A549 (cell line): ENCODE results near the gene S100A4. TPM values are rescaled to one million over a fixed set of nuclear protein-coding genes. Genes with fewer than 3 reads are reported as not detected.
A peak's percentile ranks its signal among the peaks of the same experiment; 100 is the strongest.

ENCODE experiments used
- ATAC-seq, 2 experiments: fragments of 200-7000 bp in 1 of 2; fragments of >200 bp in 1 of 2; cut with Nextera tagmentation in 1 of 2; cut with Tn5 transposase in 1 of 2; 3 replicates each; pipeline versions ENCODE4 v1.8.0 to v1.9.1; 2018 to 2020; ENCODE audit warnings: mild to moderate bottlenecking in 1 of 2, moderate library complexity in 1 of 2
- CTCF ChIA-PET: fragments of 300-600 bp; sonication (Branson Sonifier 250); formaldehyde crosslinking; extraction: SDS; loops from one replicate; lab custom pipeline; 2021; ENCODE audit warnings: antibody characterized with exemption, inconsistent platforms; lab: Yijun Ruan, JAX
- POLR2A ChIA-PET: fragments of 350-600 bp; formaldehyde crosslinking; extraction: SDS; loops from one replicate; lab custom pipeline; 2021; ENCODE audit warnings: antibody characterized with exemption, inconsistent platforms; lab: Yijun Ruan, JAX
- DNase-seq, 2 experiments: peaks; one replicate each; pipeline versions ENCODE4 v3.0.0 to v3.0.0-alpha.2; 2011 to 2016; ENCODE audit warnings: low read depth in 1 of 2, low spot score in 1 of 2
- FAIRE-seq: peaks from 2 replicates; lab custom pipeline; 2011; peaks lifted over from hg19 to GRCh38; lab: Jason Lieb, UNC
- H3K27ac ChIP-seq, 2 experiments: fragments of >200 bp; sonication (Bioruptor Twin); formaldehyde crosslinking; 3 replicates each; pipeline ENCODE4 v1.5.1; 2016 to 2017
- H3K4me1 ChIP-seq: fragments of >200 bp; sonication (Bioruptor Twin); formaldehyde crosslinking; 3 replicates; pipeline ENCODE4 v1.6.1; 2016
- H3K4me2 ChIP-seq: fragments of >200 bp; sonication (Bioruptor Twin); formaldehyde crosslinking; 3 replicates; pipeline ENCODE4 v1.6.1; 2016
- H3K4me3 ChIP-seq: fragments of >200 bp; sonication (Bioruptor Twin); formaldehyde crosslinking; 3 replicates; pipeline ENCODE4 v1.5.1; 2016
- H3K9me3 ChIP-seq: fragments of >200 bp; sonication (Bioruptor Twin); formaldehyde crosslinking; 3 replicates; pipeline ENCODE4 v1.6.1; 2016
- BHLHE40 ChIP-seq: IDR thresholded peaks from 2 replicates; pipeline ENCODE4 v1.6.1; 2012; ENCODE audit warnings: low read depth, low read length, inconsistent platforms
- CBX2 ChIP-seq: fragments of 200-600 bp; sonication (generic); IDR thresholded peaks from 2 replicates; pipeline ENCODE4 v1.6.1; 2016; ENCODE audit warnings: low read depth, mild to moderate bottlenecking, borderline replicate concordance
- CBX8 ChIP-seq: fragments of 200-600 bp; sonication (generic); IDR thresholded peaks from 2 replicates; pipeline ENCODE4 v1.6.1; 2016
- CEBPB ChIP-seq, 2 experiments: fragments of >200 bp in 1 of 2; sonication (Bioruptor Twin) in 1 of 2; formaldehyde crosslinking in 1 of 2; IDR thresholded peaks; 2 replicates each; pipeline ENCODE4 v1.6.1; 2012 to 2016
- EHF ChIP-seq: fragments of 250-450 bp; sonication (Bioruptor Pico); IDR thresholded peaks from 2 replicates; pipeline ENCODE4 v1.5.0; 2020; ENCODE audit warnings: mild to moderate bottlenecking
- EP300 ChIP-seq, 2 experiments: fragments of >200 bp; sonication (Bioruptor Twin); formaldehyde crosslinking; IDR thresholded peaks; 2 replicates in 1 of 2; 3 replicates in 1 of 2; pipeline ENCODE4 v1.6.1; 2016 to 2017
- FOSL2 ChIP-seq, 2 experiments: fragments of 450-650 bp in 1 of 2; fragments of >200 bp in 1 of 2; sonication (Bioruptor Twin) in 1 of 2; formaldehyde crosslinking; IDR thresholded peaks; 2 replicates each; pipeline versions ENCODE4 v1.5.0 to v1.6.1; 2016 to 2020; ENCODE audit warnings: mild to moderate bottlenecking in 1 of 2, moderate library complexity in 1 of 2
- HMGXB4 ChIP-seq: fragments of 250-450 bp; sonication (Bioruptor Pico); IDR thresholded peaks from 2 replicates; pipeline ENCODE4 v1.5.0; 2021; ENCODE audit warnings: mild to moderate bottlenecking, moderate library complexity, borderline replicate concordance
- HOXA7 ChIP-seq: fragments of 250-450 bp; sonication (Bioruptor Pico); IDR thresholded peaks from 2 replicates; pipeline ENCODE4 v1.5.0; 2020; ENCODE audit warnings: mild to moderate bottlenecking, moderate library complexity
- HOXB13 ChIP-seq: fragments of 250-450 bp; sonication (Bioruptor Pico); IDR thresholded peaks from 2 replicates; pipeline ENCODE4 v1.5.0; 2020; ENCODE audit warnings: low read depth, mild to moderate bottlenecking, moderate library complexity
- JUN ChIP-seq, 2 experiments: fragments of >200 bp; sonication (Bioruptor Twin); formaldehyde crosslinking; IDR thresholded peaks; 2 replicates in 1 of 2; 3 replicates in 1 of 2; pipeline ENCODE4 v1.6.1; 2016 to 2017
- JUNB ChIP-seq: fragments of >200 bp; sonication (Bioruptor Twin); formaldehyde crosslinking; IDR thresholded peaks from 2 replicates; pipeline ENCODE4 v1.6.1; 2016
- KDM5A ChIP-seq: fragments of 200-600 bp; sonication (generic); IDR thresholded peaks from 2 replicates; pipeline ENCODE4 v1.6.1; 2016; ENCODE audit warnings: antibody characterized with exemption, mild to moderate bottlenecking
- NFE2L2 ChIP-seq: fragments of 150-350 bp; conservative IDR thresholded peaks from 2 replicates; pipeline ENCODE4 v1.6.1; 2014; ENCODE audit warnings: low read length
- PBX3 ChIP-seq: IDR thresholded peaks from 2 replicates; pipeline ENCODE4 v1.6.1; 2012
- POLR2A ChIP-seq: IDR thresholded peaks from 2 replicates; pipeline ENCODE4 v1.6.1; 2012; ENCODE audit warnings: mild to moderate bottlenecking, low read length
- RAD21 ChIP-seq, 2 experiments: fragments of >200 bp in 1 of 2; sonication (Bioruptor Twin) in 1 of 2; formaldehyde crosslinking in 1 of 2; IDR thresholded peaks in 1 of 2; conservative IDR thresholded peaks in 1 of 2; 2 replicates in 1 of 2; 3 replicates in 1 of 2; pipeline ENCODE4 v1.6.1; 2012 to 2018; ENCODE audit warnings: inconsistent platforms in 1 of 2
- REST ChIP-seq: fragments of 200-600 bp; sonication (generic); IDR thresholded peaks from 2 replicates; pipeline ENCODE4 v1.6.1; 2016; ENCODE audit warnings: antibody characterized with exemption, mild to moderate bottlenecking, moderate library complexity
- SREBF2 ChIP-seq: fragments of 450-650 bp; IDR thresholded peaks from 2 replicates; pipeline ENCODE4 v1.6.1; 2014; ENCODE audit warnings: mild to moderate bottlenecking, moderate library complexity
- TP53 ChIP-seq: fragments of 250-450 bp; sonication (Bioruptor Pico); IDR thresholded peaks from 2 replicates; pipeline ENCODE4 v1.5.0; 2021; ENCODE audit warnings: mild to moderate bottlenecking, moderate library complexity
- ZFP36 ChIP-seq: fragments of 450-650 bp; IDR thresholded peaks from 2 replicates; pipeline ENCODE4 v1.6.1; 2014; ENCODE audit warnings: borderline replicate concordance; ENCODE audit not compliant: partially characterized antibody
- WGBS: methylation state at CpG from one replicate; pipeline ENCODE4 v1.1.6; 2017; ENCODE audit errors: missing lambda C conversion rate; 5-methylcytosine and 5-hydroxymethylcytosine counted together
- polyA minus RNA-seq: library from RNA; depleted of rRNA, polyadenylated mRNA; stranded (reverse); fragments of >200 nt; gene quantifications from 2 replicates; pipeline ENCODE4 v1.2.3, GENCODE V29; 2011; rRNA and poly(A)+ RNA removed
- polyA plus RNA-seq, 4 experiments: library from polyadenylated mRNA; depleted of rRNA in 3 of 4; stranded (reverse); fragments of >200 nt; fragmentation: RNase III in 1 of 4; extraction: RNeasy Plus Mini Kit Qiagen cat#74134 plus additional on column Dnase treatment in 1 of 4; gene quantifications; 2 replicates in 3 of 4; 3 replicates in 1 of 4; pipeline ENCODE4 v1.2.3, GENCODE V29; 2011 to 2017
- TF ChIP-seq, protein P1 (sequence below): fragments of >200 bp; sonication (Bioruptor Twin); formaldehyde crosslinking; IDR thresholded peaks from 3 replicates; pipeline ENCODE4 v1.6.1; 2016
- TF ChIP-seq, protein P2 (sequence below): fragments of 250-450 bp; sonication (Bioruptor Pico); IDR thresholded peaks from 2 replicates; pipeline ENCODE4 v1.5.0; 2020; ENCODE audit warnings: low read depth, mild to moderate bottlenecking, moderate library complexity
- TF ChIP-seq, protein P3 (sequence below): IDR thresholded peaks from 2 replicates; pipeline ENCODE4 v1.6.1; 2012
- TF ChIP-seq, protein P4 (sequence below): IDR thresholded peaks from 2 replicates; pipeline ENCODE4 v1.6.1; 2012; ENCODE audit warnings: low read depth, borderline replicate concordance

S100A4 gene
- polyA plus RNA-seq (2011; rRNA removed) = 590 and 814 TPM in 2 replicates
- polyA plus RNA-seq (2012; cell fraction: cytosol; rRNA removed) = 813 and 885 TPM in 2 replicates
- 347 and 601 TPM in 2 replicates for polyA plus RNA-seq (2012; cell fraction: nucleus; rRNA removed)
- 2,180 to 3,189 TPM (median 2,584 TPM) in 3 replicates for polyA plus RNA-seq (2017; fragmentation: RNase III; extraction: RNeasy Plus Mini Kit Qiagen cat#74134 plus additional on column Dnase treatment)
- 170 and 175 TPM in 2 replicates for polyA minus RNA-seq

DNA sequence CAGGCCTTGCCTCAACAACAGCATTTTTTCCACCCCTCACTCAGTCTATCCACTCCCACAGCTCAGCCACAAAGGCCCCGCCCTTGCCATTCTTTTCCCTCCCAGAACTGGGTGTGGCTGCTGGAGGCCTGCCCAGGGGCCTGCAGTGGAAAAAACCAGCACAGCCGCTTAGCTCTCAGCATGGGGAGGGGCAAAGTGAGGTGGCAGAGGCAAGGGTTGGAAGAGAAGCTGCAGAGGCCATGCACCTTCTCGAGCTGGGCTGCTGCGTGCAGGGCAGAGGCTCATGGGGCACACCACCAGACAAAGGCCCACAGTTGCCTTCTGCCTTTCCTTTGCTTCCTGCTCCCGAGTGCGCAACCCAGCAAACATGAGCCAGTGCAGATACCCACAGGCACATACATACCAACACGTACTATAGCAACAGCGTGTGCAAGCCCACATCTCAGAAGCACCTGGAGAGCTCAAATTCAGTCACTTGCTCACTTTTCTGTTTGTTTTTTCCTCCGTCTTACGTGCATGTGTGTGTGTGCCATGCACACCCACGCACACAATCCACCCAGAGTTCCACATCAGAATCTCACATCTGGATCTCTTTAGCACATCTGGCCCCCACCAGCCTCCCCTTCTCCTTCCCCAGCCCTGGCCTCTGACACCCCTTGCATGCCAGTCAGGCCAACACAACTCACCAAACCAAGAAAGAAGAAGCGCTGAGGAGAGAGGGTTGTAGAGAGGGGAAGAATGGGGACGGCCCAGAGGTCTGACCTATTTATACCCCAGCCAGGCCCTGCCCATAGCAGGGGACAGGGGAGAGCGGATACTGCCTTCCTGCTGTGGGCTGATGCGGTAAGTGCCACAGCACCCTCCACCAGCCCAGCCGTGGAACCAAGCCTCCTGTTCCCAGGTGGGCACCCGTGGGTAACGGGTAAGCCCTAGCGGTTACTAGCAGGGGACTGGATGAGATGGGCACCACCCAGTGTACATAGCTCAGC, at the start of gene S100A4:
S100A4 (minus strand) TSS at position 740 of the 989 bp plus-strand sequence. CDS start 1,012 bp downstream, outside the sequence.
- H3K4me3 ChIP-seq = peak within 1 kb of the TSS; percentile 62
- under 1% methylated on average over 14 of the region's 19 CpGs for WGBS
- TF ChIP-seq KDM5A (no peak), CBX8 (no peak), ZFP36 (no peak), CBX2 (no peak), RAD21 (conservative IDR thresholded peaks at IDR 0.05 in 1 of 2, IDR thresholded peaks at IDR 0.05 in 1 of 2) (peak; percentile 12 to 24; a peak in 2 of 5 replicates), PBX3 (peak; percentile 55; the same call in 1 of the 2 replicates), CEBPB (IDR thresholded peaks at IDR 0.05) (no peak), JUN (IDR thresholded peaks at IDR 0.05) (peak; percentile 62 to 82), HOXB13 (CRISPR knock-in tag) (no peak), BHLHE40 (no peak), REST (no peak), EP300 (IDR thresholded peaks at IDR 0.05) (no peak), JUNB (no peak), FOSL2 (IDR thresholded peaks at IDR 0.05) (no peak), FOSL2 (CRISPR knock-in tag; IDR thresholded peaks at IDR 0.05) (no peak), EHF (CRISPR knock-in tag) (0 out of 2 replicates have a peak, but pooled peaks have one; percentile 20), TP53 (CRISPR knock-in tag) (no peak), NFE2L2 (0 out of 2 replicates have a peak, but pooled peaks have one; percentile 12), SREBF2 (no peak), HOXA7 (0 out of 2 replicates have a peak, but pooled peaks have one; percentile 45), HMGXB4 (CRISPR knock-in tag) (no peak), POLR2A (peak; percentile 85)
- TF ChIP-seq, protein P1, sequence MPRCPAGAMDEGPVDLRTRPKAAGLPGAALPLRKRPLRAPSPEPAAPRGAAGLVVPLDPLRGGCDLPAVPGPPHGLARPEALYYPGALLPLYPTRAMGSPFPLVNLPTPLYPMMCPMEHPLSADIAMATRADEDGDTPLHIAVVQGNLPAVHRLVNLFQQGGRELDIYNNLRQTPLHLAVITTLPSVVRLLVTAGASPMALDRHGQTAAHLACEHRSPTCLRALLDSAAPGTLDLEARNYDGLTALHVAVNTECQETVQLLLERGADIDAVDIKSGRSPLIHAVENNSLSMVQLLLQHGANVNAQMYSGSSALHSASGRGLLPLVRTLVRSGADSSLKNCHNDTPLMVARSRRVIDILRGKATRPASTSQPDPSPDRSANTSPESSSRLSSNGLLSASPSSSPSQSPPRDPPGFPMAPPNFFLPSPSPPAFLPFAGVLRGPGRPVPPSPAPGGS = peak; percentile 74; the same call in 2 of the 3 replicates
- TF ChIP-seq, protein P2, sequence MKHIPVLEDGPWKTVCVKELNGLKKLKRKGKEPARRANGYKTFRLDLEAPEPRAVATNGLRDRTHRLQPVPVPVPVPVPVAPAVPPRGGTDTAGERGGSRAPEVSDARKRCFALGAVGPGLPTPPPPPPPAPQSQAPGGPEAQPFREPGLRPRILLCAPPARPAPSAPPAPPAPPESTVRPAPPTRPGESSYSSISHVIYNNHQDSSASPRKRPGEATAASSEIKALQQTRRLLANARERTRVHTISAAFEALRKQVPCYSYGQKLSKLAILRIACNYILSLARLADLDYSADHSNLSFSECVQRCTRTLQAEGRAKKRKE (CRISPR knock-in tag) = no peak; the same call in 1 of the 2 replicates
- TF ChIP-seq, protein P3, sequence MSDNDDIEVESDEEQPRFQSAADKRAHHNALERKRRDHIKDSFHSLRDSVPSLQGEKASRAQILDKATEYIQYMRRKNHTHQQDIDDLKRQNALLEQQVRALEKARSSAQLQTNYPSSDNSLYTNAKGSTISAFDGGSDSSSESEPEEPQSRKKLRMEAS = peak; percentile 83
- TF ChIP-seq, protein P4, sequence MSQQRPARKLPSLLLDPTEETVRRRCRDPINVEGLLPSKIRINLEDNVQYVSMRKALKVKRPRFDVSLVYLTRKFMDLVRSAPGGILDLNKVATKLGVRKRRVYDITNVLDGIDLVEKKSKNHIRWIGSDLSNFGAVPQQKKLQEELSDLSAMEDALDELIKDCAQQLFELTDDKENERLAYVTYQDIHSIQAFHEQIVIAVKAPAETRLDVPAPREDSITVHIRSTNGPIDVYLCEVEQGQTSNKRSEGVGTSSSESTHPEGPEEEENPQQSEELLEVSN = no peak
- POLR2A ChIA-PET = interaction anchor here (0.5 to 6.8 kb wide), 10 partner anchors 11 to 445 kb away, joined by 3 to 114 read pairs (median 4); partner anchors contain the start of genes CHTOP, RPS27, S100A2 and S100A6
- CTCF ChIA-PET = interaction anchor here (0.7 to 16.2 kb wide), 8 partner anchors 10 to 54 kb away, joined by 3 to 141 read pairs (median 22); partner anchors contain the start of genes S100A2 and S100A6
- H3K27ac ChIP-seq = peak within 1 kb of the TSS; percentile 96 to 97
- peak within 1 kb of the TSS; percentile 99 for H3K4me2 ChIP-seq
- DNase-seq = peak; percentile 94 to 97
- H3K4me1 ChIP-seq = peaks cover 96% of the 10 kb centered on the region
- H3K9me3 ChIP-seq = no peaks in the 10 kb centered on the region
- ATAC-seq = peak; percentile 70 to 79
- FAIRE-seq = peak; percentile 87
